ENCODE results near the gene LRMDA.

Gene LRMDA

DNA sequence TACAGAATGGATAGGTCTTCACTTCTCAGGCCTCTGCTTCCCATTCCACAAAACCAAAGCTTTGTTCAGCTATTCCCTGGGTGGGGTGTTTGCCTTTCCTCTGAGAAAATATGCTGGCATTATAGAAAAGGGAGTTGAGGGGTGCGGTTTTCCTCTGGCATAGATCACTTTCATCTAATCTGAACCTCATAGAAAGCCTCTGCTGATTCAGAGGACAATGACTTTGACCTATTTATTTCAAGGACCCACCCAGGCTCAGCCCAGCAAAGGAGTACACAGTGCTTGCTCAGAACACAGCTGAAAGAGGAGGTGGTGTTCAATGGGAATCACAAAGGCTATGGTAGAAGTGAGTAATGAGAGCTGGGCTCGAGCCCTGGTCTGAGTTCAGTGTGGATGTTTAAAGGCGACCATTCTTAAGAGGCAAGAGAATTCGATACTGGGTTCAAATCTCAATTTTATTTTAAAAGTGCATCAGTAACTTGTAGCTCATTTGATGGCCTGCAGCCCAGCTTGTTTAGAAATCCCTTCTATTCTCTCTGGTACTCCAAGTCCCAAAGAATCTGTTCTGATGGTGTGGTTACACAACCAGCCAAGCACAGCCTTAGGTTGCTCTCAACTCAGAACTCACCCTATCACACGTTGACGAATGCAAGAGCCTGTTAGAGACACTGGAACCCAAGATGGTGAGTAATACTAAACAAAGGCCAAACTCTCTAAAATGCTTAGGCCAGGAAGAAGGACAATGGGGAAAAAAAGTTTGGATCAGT lies 1012.8 kb downstream of the LRMDA start:
- DNase-seq (ENCODE audit: low spot score), result no peak

DNA sequence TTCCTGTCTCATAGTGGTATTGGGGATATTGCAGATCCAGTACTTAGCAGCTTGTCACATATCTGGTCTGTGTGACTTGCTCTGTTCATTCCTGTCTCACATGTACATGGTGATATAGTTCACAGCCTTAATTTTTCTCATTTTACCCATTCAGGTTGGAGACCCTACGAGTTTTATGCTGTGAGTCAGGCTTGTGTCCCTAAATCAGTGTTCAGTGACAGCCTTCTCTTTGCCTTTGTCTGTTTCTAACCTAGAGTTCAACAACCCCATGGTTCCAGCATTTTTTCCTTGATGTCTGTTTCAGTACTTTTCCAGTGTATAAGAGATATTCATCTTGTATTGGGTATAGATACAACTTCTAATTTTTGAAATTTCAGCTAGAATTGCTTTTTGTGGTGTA lies 1016.2 kb downstream of the LRMDA start:
- DNase-seq (ENCODE audit: low spot score), result no peak

DNA sequence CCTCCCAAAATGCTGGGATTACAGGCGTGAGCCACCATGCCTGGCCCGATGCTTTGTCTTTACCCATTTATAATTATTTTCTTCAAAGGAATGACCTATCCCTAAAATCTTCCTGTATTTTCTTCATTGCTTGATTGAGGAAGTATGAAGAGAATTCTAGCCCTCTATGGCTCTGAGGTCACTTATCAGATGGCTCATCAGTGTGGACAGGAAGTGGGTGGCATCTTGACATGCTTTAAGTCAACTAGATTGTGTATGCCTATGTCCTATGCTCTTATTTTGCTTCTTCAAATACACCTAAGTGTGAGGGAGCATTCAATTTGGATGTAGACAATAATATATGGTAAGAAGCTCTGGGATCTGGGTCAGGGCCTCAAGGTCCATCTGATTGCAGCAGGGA lies 1020.5 kb downstream of the LRMDA start:
- no peak for DNase-seq (ENCODE audit: low spot score)

DNA sequence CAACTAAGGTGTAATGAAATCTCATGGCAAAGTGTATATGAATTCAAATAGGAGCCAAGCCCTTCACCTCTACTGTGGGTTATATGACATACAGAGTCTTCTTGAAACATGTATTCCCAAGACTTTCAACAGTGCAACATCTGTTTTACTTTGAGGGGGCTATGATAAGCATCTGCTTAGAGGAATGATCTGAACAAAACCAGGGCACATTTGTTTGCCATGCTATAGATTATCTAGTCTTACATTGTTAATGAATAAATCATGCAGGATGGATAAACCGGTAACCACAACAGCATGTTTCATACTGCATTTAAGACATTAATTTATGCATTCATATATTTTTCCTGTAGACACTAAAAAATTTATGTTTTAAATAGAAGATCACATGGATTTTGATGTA lies 1021.9 kb downstream of the LRMDA start:
- DNase-seq (ENCODE audit: low spot score), result no peak

DNA sequence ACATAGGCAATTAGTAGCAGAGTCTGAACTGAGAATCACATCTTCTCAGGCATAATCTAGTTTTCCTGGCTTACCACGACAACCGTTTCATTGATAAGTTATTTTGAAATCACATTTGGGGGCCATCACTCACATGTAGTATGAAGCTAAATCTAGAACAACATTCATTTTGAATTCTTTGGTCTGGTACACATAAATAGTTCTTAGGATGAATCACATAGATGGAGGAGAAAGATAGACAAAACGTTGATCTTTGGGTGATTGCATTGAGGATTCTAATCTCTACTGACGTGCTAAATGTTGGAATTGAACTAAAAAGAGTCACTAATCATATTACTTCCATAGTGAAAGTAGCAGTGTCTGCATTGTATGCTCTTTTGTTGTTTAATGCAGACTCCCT lies 1022.6 kb downstream of the LRMDA start:
- DNase-seq (ENCODE audit: low spot score), result no peak

DNA sequence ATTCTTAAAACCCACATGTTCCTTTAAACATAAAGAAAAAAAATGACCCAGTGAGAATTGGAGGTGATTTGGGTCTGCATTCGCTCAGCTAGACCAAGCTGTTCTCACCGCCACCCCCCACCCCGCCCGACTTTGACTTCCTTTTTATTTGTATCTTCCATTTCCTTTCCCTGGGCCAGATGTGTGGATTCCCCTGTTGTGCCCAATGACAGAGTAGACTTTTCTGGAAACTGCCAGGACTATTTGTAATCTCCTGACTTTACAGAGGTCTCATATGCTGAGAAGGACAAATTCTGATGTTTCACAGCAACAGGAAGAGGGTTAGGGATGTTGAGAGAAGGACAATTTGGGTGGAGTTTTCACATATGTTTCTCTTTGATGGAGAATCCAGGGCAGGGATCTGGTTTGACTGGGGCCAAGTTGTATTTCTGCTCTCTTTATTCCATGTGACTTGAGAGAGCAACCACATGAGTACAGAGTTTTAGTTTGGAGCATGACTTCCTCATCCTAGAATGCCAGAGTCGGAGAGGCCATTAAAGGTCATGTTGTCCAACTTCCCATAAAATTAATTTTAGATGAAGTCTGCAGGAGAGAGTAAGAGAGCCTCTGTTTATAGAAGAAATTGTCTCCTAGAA lies 1023.2 kb downstream of the LRMDA start:
- DNase-seq (ENCODE audit: low spot score), result no peak

DNA sequence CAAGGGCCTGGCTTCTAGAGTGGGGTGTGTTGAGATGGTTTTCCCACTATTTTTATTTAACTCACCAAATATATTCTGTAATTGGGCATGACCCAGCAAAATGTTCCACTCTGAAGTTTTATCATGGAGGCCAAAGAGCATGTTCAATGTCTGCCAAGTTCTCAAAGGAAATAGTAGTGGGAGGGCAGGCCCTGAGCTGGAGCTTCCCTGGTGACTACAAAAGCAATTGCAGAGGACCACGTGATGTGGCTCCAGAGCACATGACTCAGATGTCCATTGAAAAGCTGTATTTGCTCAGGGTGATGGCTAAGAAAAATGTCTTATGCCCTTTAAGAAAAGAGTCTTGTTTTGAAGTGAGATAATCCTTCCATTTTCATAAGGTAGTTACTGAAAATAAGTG lies 1024.8 kb downstream of the LRMDA start:
- no peak for DNase-seq (ENCODE audit: low spot score)

DNA sequence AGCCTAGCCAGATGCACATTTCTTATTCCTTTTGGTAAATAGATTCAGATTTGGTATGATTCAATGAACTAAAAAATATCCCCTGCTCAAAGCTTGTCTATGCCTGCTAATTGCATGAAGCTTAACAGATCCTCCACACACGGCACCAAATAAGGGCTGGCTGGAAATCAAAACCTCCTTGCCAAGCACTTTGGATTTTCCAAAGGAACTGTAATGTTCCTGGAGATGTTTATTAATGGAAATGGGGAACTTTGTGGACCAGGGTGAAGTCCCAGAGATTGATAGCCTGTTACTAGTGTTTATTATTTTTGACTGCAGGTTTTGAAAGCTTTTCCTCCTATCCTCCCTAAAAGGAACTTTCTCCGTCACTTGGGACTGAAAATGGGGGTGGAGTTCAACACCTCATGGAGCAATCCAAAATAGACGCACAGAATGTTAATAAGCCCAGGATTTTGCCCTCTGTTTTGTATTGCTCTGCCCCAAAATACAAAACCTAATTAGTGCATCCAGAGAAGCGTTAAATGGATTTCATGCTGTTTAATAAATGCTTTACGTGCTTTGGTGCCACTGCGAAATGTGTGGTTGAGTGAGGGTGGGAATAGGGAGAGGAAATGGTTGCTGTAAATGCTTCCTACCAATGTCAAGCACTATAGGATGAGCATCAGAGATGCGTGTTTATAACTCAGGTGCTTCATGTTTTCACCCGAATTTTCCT lies 1027.7 kb downstream of the LRMDA start:
- DNase-seq (ENCODE audit: low spot score), result no peak

DNA sequence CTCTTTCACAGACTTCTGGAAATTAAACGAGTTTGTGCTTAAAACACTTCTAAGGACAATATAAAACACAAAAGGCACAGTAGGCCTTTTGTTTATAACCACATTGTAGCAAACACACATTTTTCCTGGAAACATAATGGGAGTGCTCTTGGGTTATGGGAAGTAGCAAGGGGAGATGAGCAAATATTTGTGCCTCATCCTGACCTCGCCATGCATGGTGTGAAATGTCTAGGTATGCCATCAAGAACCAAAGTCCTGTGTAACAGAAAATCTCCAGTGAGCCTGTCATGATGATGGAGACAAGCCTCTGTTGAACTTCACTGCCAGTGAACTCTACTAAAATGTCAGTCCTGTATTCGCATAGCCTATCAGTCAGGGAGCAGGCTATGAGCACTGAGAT lies 1029.6 kb downstream of the LRMDA start:
- no peak for DNase-seq (ENCODE audit: low spot score)

DNA sequence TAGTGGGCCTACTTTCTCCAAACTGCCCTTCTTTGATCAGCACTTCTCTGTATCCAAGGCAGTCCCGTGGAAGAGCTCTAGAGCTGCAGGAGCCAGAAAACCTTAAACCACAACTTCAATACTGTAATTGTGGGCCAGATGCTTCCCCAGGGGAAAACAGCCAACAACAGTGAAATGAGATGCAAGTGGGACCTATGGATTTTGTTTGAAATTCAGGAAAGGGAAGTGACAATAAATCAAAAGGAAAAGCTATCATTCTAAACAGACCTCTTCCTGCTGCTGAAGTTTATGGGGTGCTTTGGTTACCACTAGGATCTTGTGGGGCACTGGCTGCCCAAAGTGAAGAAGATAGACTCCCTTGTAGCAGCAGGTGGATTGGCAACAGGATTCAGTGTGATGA lies 1031.7 kb downstream of the LRMDA start:
- no peak for DNase-seq (ENCODE audit: low spot score)

DNA sequence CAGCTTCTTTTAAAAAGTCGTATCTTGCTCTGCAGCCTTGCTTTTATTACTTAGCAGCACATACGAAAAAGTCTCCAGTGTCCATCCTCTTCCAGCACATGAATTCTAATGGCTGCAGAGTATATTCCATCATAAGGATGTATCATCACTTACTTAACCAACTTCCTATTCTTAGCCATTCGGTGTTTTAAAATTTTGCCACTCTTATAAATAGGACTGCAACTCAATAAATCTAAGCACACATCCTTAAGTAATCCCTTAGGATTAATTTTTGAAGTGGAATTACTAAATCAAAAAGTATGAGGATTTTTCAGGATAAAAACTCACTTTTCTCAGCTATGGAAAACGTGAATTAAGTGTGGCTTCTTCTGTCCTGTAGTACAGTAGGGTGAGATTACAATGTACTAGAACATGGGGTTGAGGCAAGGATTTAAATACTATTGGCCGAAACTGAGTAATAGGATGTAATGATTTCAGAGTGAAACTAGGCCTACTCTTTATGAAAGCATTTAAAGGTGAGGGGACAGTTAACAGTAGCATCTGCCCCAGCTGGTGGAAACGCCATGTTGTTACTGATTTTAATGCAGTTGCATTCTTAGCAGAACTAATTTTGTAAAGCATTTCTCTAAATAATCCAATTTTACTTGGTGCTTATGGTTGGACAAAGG lies 1035.5 kb downstream of the LRMDA start:
- DNase-seq (ENCODE audit: low spot score), result no peak

DNA sequence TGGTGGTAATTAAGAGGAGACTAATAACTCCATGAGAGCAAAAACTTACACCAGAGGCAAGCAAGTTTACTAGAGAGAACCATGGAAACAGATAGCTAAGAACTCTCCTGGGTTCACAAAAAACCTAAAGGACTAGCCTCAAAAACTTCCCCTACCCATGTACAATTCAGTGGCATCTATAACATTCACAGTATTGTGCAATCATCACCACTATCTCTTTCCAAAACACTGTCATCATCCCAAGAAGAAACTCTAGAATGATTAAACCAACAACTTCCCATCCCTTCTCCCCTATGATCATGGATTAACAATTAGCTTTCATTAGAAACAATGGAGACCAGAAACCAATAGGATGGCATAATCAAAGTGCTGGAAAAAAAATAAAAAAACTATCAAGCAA lies 1038.3 kb downstream of the LRMDA start:
- DNase-seq (ENCODE audit: low spot score), result no peak

DNA sequence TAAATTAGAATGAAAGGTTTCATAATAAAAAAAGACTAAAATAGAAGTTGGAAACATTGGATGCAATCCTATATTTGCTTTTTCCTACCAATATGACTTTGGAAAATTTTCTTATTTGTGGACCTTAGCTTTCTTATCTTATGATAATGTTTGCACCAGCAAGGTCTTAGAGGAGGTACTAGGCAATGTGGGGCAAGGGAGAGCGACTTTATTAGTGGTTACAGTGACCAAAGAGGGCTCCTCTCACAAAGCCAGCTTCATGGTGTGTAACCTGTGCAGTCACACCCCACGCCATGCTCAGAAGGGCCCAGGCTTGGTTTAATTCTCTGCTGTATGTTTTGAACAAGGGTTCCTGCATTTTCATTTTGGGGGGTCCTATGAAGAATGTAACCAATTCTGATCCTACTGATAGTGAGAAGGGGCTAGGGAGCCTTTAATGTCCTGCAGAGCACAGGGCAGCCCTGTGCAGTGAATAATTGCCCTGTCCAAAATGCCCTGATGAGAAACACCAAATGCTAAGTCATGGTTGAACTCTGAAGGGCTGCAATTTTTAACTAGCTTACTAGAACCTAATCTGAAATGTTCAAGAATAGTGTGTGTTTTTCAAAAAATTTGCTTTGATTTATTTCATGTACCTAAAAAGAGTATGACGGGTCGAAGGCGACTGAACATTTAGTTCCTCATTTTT lies 1047.8 kb downstream of the LRMDA start:
- DNase-seq (ENCODE audit: low spot score), result no peak

DNA sequence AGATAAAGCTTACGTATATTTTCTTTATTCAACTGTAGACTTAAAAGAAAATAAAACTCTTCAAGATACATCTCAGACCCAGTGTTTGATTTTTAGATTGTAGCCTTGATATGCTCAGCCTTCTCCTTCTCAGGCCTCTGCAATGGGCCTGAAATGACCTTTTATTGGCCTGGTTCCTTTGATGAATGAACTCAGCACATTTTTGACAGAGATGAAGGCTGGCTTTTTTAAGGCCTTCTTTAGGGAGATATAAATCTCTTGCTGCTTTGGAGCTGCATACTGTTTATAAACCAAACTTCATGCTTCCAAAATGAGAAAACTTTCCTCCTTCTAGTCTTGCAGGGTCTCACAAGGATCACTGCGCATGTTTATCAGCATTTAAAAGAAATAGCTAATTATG lies 1049.8 kb downstream of the LRMDA start:
- no peak for DNase-seq (ENCODE audit: low spot score)

DNA sequence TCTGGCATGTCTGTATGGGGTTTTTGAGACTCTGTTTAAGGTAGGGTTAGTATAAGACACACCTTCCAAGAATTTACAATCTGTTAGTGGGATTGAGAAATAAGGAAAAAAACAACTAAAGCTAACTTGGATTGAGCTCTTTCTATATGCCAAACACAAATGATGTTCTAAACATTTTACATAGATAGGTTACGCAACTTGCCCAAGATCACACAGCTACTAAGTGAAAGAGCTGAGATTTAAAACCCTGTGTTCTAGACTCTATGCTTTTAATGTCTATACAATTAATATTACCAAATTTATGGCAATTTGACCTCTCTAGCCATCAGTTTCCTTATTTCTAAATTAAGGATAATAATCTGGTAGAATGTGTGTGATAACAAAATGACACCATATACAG lies 1056.2 kb downstream of the LRMDA start:
- no peak for DNase-seq (ENCODE audit: low spot score)

DNA sequence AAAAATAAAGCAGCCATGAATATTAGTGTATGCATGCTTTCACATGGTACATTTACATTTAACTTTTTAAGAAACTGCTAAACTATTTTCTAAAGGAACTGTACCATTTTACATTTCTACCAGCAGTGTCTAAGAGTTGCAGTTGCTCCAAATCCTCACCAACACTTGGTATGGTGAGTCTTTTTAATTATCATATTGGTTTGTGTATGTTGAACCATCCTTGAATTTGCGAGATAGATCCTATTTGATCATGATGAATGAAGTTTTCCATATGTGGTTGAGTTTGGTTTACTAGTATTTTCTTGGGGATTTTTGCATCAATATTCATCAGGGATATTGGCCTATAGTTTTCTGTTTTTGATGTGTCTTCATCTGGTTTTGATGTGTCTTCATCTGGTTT lies 1057.2 kb downstream of the LRMDA start:
- DNase-seq (ENCODE audit: low spot score), result no peak

DNA sequence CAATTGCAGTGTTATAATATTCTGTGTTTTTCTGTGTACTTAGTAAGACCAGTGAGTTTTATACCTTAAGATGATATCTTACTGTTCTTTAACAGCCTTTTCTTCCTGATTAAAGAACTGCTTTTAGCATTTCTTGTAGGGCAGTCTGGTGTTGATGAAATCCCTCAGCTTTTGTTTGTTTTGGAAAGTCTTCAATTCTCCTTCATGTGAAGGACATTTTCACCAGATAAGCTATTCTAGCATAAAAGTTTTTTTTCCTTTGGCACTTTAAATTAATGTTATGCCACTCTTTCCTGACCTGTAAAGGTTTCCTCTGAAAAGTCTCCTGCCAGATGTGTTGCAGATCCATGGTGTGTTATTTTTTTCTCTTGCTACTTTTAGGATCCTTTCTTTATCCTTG lies 1059.8 kb downstream of the LRMDA start:
- DNase-seq (ENCODE audit: low spot score), result no peak

DNA sequence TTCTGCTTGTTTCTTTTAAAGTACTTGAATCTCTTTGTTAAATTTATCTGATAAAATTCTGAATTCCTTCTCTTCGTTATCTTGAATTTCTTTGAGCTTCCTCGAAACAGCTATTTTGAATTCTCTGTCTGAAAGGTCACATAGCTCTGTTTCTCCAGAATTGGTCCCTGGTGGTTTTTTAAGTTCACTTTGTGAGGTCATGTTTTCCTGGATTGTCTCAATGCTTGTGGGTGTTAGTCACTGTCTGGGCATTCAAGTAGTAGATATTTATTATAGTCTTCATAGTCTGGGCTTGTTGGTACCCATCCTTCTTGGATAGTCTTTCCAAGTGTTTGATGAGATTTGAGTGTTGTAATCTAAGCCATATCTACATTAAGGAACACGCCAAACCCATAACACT lies 1060.6 kb downstream of the LRMDA start:
- no peak for DNase-seq (ENCODE audit: low spot score)

DNA sequence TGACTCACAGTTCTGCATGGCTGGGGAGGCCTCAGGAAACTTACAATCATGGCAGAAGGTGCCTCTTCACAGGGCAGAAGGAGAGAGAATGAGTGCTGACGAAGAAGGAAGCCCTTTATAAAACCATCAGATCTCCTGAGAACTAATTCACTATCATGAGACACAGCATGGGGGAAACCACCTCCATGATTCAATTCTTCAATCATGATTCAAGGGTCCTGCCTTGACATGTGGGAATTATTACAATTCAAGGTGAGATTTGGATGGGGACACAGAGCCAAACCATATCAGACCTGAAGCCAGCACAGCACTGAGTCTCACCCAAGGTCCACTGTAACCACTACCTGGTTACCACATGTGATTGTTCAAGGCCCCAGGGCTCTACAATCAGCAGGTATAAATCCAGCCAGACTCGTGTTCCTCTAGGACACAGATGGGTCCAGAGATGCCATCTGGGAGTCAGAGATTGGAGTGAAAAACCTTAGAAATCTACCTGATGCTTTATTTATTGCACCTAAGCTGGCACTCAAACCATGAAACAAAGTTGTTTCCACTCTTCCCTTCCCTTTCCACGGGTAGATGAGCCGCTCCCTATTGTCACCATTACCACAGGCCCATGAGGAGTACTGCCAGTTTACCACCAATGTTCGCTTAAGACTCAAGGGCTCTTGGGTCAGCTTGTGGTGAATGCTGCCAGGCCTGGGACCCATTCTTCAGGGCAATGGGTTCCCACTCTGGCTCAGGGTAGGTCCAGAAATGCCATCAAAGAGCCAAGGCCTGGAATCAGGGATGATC lies 1061.5 kb downstream of the LRMDA start:
- no peak for DNase-seq (ENCODE audit: low spot score)

DNA sequence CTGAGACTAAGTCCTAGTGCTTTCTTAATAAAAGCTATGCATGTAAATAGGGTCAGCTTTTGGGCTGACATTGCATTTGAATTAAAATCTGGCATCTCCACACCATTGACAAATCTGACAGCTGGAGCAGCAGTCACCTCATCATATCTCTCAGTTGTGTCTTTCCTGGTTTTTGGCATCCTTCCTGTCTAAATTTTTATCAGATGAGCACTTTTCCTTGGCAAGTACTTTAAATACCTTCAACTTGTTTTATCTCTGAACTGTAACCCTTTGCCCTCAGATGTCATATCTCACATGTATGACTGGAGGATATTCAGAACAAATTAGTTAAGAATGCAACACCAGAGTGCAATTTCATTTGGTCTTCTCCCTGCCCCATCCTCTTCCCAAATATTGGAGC lies 1066.2 kb downstream of the LRMDA start:
- no peak for DNase-seq (ENCODE audit: low spot score)

DNA sequence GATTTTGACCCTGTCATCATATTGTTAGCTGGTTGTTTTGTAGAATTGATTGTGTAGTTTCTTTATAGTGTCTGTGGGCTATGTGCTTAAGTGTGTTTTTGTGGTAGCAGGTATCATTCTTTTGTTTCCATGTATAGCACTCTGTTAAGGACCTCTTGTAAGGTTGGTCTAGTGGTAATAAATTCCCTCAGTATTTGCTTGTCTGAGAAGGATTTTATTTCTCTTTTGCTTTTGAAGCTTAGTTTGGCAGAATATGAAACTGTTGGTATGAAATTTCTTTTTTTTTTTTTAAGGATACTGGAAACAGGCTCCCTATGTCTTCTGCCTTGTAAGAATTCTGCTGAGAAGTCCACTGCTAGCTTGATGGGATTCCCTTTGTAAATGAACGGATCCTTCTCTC lies 1073.4 kb downstream of the LRMDA start:
- no peak for DNase-seq (ENCODE audit: low spot score)

Data from cerebellar cortex (tissue), 1 donor.